NCI-H2196 treated with DMSO at 0.1 percent for 48 hours (cell line): ENCODE data around the gene PANX1.
"Not testable (repeated sequence)": the region's sequence is repeated elsewhere in the genome, so short reads cannot be mapped to it uniquely, and the experiment has no call there.

Source experiments
- DNase-seq: peaks from one replicate; lab custom pipeline; 2025; ENCODE audit not compliant: unreplicated experiment; lab: John Stamatoyannopoulos, UW

The PANX1 gene, protein sequence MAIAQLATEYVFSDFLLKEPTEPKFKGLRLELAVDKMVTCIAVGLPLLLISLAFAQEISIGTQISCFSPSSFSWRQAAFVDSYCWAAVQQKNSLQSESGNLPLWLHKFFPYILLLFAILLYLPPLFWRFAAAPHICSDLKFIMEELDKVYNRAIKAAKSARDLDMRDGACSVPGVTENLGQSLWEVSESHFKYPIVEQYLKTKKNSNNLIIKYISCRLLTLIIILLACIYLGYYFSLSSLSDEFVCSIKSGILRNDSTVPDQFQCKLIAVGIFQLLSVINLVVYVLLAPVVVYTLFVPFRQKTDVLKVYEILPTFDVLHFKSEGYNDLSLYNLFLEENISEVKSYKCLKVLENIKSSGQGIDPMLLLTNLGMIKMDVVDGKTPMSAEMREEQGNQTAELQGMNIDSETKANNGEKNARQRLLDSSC

GRCh38 chr11:94128746-94129511 lies at the start of gene PANX1:
Gene PANX1 (plus strand): TSS chr11:94128841. CDS start chr11:94129313, 472 bp downstream.
- DNase-seq = peak; percentile 53

DNA sequence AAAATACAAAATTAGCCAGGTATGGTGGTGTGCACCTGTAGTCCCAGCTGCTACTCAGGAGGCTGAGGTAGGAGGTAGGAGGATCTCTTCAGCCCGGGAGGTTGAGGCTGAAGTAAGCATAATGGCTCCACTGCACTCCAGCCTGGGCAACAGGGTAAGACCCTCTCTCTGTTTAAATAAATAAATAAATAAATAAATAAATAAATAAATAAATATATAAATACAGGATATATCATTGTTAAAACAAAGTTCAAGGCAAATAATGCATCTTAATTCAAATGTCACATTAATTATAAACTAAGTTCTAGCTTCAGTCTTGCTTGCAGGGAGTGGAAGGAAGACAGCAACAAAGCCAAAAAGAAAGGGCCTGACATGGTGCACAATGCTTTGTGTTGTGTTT lies 44.5 kb upstream of the PANX1 start:
- no peak for DNase-seq

GRCh38 chr11:94088906-94089305 lies 39.7 kb upstream of the PANX1 start:
- no peak for DNase-seq

DNA sequence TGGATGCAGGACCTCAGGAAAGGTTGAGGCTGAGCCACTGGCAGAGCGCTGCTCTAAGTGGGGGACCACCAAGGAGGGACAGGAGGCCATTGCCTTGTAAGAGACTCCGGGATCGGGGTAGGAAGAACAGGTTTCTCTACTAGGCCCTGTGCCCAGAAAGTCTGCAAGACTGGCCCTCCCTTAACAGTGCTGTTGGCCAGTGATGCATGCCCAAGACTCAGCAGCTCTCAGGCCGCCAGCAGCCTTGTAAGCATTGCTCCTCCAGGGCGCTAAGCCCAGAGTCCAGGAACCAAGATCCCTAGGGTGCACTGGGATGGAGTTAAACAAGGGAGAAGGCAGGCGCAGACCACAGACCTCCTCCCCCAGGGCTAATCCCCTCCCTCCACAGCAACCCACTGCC lies 39.3 kb upstream of the PANX1 start:
- no peak for DNase-seq

DNA sequence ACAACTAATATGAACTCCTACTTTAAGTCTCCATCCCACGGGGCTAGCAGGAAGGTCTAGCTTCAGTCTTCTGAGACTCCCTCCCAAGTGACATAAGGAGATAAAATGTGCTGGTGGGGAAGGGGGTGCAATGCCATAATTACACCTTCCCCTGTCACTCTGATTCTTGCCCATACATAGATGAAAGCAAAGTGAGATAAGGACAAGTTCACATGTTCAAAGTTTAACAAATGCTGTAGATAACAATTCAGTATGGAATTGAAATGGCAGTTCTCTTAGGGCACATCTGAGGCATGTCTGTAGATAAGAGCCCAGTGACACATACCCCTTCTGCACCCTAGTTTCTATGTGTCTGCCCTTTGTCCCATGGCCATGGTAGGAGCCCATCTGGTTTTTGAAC lies 38.2 kb upstream of the PANX1 start:
- DNase-seq = no peak

- no peak for DNase-seq
These were observed 37.5 kb upstream of the PANX1 start for GRCh38 chr11:94091091-94091490.

DNA sequence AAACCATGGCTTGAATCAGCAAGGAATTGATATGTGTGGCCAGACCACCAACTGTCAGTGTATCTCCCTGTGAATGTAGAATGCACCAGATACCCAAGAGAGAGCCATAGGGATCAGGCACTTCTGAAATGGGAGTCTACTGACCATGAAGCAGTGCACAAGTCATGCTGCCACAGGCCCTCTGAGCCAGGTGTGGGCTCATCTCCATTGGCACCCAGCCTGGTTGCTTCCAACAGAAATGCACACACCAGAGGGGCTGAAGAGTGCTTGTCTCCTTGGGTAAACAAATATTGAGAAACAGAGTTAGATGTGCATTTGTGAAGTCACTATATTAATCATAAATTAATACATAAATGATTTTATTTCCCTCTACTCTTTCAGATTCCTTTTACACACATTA lies 28.4 kb upstream of the PANX1 start:
- DNase-seq = peak; percentile 42

DNA sequence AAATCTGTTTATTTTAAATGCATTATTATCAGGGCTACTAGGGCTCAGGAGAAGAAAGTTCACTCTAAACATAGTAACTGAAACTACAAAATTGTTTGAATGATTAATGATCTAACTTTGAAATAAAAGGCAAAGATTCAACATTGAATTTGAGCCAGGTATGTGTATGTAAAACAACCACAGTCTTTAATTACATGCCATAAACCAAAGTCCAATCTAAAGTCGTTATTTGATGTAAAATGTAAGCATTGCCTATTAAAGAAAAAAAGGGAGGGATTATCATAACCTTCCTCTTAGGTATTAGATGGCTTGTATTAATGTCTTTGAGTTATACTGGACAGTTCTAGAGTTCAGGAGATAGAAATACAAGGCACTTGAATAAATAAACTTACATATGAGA lies 25.2 kb upstream of the PANX1 start:
- DNase-seq = no peak

DNA sequence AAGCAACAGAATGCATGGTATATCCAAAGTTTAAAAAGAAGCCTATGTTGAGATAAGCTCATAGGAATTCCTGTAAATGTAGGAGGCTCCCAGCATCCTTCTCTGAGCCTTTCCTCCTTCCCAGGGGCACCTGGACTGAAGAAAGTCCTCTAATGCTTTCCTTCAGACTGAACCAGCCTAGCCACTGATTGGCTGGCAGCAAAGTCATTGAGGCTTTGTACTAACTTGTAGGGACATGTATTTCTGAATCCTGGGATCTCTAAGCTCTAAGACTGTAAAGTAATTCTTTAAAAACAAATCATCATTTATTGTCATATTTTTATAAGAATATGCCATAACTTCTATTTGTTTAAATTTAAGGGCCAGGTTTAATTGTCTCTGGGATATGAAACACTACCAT lies 23.9 kb upstream of the PANX1 start:
- DNase-seq = no peak

GRCh38 chr11:94106716-94107115 lies 21.9 kb upstream of the PANX1 start:
- no peak for DNase-seq

DNA sequence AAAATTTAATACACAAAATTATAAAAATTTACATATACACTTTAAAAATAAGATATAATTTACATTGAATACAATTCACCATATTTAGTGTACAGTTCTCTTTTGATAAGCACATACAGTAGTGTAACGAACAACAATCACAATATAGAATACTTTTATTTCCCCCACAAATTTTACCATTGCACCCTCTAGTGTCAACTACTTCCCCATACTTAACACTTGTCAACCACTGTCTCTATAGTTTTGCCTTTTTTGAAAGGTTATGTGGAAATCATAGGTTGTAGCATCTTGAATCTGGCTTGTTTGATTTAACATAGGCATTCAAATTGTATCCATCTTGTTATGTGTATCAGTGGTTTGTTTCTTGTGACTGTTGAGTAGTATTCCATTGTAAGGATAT lies 21.3 kb upstream of the PANX1 start:
- no peak for DNase-seq

DNA sequence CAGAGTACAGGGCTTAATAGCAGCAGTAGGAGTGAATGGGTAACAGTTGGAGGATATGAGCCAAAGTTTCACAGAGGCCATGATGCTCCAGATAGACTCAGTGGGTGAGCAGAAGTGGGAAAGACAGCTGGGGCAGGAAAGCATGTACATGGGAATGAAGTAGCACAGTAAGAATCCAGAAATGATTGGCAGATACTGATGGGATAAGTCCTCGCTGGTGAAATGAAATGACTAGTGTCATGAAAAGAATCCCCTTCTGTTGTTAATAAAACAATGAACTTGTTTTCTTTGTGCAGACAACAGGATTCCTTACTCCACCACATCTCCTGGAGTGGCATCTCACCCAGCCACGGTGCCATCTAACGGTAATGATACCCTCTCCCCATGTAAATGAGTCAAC lies 17.4 kb upstream of the PANX1 start:
- no peak for DNase-seq

- DNase-seq = no peak
These were observed 17.0 kb upstream of the PANX1 start for GRCh38 chr11:94111660-94112059.

- DNase-seq = no peak
These were observed 16.3 kb upstream of the PANX1 start for GRCh38 chr11:94112206-94112953.

- DNase-seq = no peak
These were observed 11.5 kb upstream of the PANX1 start for GRCh38 chr11:94117197-94117574.

- no peak for DNase-seq
These were observed 10.8 kb upstream of the PANX1 start for GRCh38 chr11:94117871-94118270.

DNA sequence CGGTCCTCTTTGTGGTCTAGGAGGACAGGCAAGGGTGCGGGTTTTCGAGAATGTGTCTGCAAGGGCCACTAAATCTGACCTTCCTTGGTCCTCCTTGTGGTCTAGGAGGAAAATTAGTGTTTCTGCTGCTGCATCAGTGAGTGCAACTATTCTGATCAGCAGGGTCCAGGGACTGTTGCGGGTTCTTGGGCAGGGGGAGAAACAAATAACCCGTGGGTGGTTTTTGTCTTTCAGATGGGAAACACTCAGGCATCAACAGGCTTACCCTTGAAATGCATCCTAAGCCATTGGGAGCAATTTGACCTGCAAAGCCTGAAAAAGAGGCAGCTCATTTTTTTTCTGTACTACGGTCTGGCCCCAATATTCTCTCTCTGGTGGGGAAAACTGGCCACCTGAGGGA lies 9.0 kb upstream of the PANX1 start:
- DNase-seq = not testable (repeated sequence)

DNA sequence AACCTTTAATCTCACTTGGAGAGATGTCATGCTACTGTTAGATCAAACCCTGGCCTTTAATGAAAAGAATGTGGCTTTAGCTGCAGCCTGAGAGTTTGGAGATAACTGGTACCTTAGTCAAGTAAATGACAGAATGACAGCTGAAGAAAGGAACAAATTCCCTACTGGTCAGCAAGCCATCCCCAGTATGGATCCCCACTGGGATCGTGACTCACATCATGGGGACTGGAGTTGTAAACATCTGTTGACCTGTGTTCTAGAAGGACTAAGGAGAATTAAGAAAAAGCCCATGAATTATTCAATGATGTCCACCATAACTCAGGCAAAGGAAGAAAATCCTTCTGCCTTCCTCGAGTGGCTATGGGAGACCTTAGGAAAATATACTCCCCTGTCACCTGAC lies 8.1 kb upstream of the PANX1 start:
- DNase-seq = not testable (repeated sequence)

- no peak for DNase-seq
These were observed 7.7 kb upstream of the PANX1 start for GRCh38 chr11:94120946-94121345.

GRCh38 chr11:94125407-94126115 lies 3.1 kb upstream of the PANX1 start:
- DNase-seq = no peak

DNA sequence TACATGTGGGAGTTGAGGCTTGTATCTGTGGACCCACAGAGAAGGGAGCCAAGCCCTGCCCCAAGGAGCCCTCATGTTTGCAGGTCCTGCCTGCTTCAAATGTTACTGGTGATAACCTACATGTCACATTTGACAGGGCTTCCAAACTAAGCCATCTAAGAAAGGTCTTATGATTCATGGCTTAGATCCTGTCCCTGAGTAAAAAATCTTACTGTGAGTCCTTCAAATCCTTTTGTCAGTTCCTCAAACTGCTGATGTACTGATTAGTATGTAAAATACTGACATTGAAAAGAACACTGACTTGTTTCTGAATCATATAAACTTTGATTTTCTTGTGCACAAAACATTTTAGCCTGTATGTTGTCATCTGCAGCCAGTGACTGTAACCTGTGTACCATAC lies 1.0 kb upstream of the PANX1 start:
- DNase-seq = no peak
